ENCODE data around the gene SPON1.

DNA sequence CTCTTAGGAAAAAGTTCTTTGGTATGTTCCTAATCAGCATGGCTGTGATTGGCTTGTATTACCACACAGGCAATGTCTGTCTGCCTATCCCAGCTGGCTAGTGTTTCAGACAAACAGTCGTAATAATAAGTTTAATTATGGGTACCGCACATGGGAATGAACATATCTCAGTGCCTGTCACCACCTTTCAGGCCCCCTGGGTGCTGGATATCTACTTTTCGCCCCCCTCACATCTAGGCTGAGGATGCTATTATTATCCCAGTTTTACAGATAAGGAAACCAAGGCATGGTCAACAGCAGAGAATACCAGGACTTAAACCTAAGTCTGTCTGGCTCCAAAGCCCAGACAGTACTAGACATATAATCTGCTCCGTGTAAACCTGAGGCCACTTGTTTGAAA lies 174.8 kb downstream of the SPON1 start:
- TF ChIP-seq CTCF (conservative IDR thresholded peaks at IDR 0.05; ENCODE audit: low read length) (no peak), EZH2phosphoT487 (IDR thresholded peaks at IDR 0.05; ENCODE audit: borderline replicate concordance) (no peak)

Data from Loucy (cell line).